Measurements from ENCODE around the gene PITPNB.

Gene PITPNB

DNA sequence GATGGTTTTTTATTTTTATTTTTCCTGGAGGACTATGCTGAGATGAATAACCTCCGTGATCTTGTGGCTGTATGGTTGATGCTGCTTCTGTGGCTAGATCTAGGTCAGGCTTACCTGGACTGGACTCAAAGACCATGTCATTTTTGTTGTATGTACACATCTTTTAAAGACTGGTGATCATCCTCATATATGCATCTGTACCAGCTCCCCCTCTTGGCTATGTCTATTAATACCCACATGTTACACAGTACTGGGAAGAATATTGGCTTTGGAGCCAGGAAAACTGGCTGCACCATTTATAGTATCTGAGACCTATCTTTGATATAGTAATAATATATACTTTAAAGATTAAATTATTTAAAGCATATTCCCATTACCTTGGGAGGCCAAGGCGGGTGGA is 18.4 kb upstream of the PITPNB start:
- Histone ChIP-seq H3K9ac (ENCODE audit: low read length) (no peak overlapping the region), H4K20me1 (ENCODE audit: insufficient read depth, low read length) (no peaks in the 10 kb centered on the region), H3K9me2 (ENCODE audit: low read depth, low read length) (no peaks in the 10 kb centered on the region), H3F3A (ENCODE audit: insufficient read depth, low read length) (no peaks in the 10 kb centered on the region), H3K4me3 (ENCODE audit: low read depth, low read length, poor library complexity, severe bottlenecking) (no peak overlapping the region), H3K4me1 (ENCODE audit: insufficient read depth, low read length, severe bottlenecking) (no peaks in the 10 kb centered on the region), H3K27me3 (ENCODE audit: insufficient read depth, low read length) (no peaks in the 10 kb centered on the region), H2AFZ (ENCODE audit: low read length) (no peak overlapping the region), H3K36me3 (ENCODE audit: insufficient read depth, low read length) (no peaks in the 10 kb centered on the region; the same call in 1 of the 2 replicates), H3K27ac (ENCODE audit: low read depth, low read length, poor library complexity, severe bottlenecking) (no peak overlapping the region), H3K4me2 (ENCODE audit: low read length) (no peak overlapping the region), H3K9me3 (ENCODE audit: low read length) (no peaks in the 10 kb centered on the region), H3K79me2 (ENCODE audit: insufficient read depth, low read length) (no peaks in the 10 kb centered on the region)
- no peak for TF ChIP-seq EZH2 (IDR thresholded peaks at IDR 0.05; ENCODE audit: borderline replicate concordance, low read length)
- TF ChIP-seq, protein P1, sequence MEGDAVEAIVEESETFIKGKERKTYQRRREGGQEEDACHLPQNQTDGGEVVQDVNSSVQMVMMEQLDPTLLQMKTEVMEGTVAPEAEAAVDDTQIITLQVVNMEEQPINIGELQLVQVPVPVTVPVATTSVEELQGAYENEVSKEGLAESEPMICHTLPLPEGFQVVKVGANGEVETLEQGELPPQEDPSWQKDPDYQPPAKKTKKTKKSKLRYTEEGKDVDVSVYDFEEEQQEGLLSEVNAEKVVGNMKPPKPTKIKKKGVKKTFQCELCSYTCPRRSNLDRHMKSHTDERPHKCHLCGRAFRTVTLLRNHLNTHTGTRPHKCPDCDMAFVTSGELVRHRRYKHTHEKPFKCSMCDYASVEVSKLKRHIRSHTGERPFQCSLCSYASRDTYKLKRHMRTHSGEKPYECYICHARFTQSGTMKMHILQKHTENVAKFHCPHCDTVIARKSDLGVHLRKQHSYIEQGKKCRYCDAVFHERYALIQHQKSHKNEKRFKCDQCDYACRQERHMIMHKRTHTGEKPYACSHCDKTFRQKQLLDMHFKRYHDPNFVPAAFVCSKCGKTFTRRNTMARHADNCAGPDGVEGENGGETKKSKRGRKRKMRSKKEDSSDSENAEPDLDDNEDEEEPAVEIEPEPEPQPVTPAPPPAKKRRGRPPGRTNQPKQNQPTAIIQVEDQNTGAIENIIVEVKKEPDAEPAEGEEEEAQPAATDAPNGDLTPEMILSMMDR (IDR thresholded peaks at IDR 0.05; ENCODE audit: low read length): 0 out of 2 replicates have a peak, but pooled peaks have one; percentile 9

DNA sequence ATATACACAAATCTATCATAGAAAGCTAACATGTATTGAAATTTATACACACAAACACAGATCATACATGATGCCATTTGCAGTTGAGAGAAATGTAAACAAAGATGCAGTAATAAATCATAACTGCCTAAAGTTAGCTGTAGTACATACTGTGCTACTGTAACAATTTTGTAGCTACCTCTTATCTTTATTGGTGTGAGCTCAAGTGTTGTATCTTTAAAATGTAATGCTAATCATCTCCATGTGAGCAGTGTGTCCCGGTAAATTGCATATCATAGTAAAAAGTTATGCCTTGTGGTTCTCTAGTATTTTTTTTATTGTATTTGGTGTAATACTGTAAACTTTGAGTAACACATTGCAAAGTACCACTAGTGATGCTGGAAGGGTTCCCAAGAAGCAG is 16.8 kb upstream of the PITPNB start:
- Histone ChIP-seq H4K20me1 (ENCODE audit: insufficient read depth, low read length) (no peaks in the 10 kb centered on the region), H2AFZ (ENCODE audit: low read length) (no peak overlapping the region), H3F3A (ENCODE audit: insufficient read depth, low read length) (no peaks in the 10 kb centered on the region), H3K4me2 (ENCODE audit: low read length) (no peak overlapping the region), H3K79me2 (ENCODE audit: insufficient read depth, low read length) (no peaks in the 10 kb centered on the region), H3K36me3 (ENCODE audit: insufficient read depth, low read length) (no peaks in the 10 kb centered on the region), H3K9me3 (ENCODE audit: low read length) (no peaks in the 10 kb centered on the region), H3K9me2 (ENCODE audit: low read depth, low read length) (no peaks in the 10 kb centered on the region), H3K27me3 (ENCODE audit: insufficient read depth, low read length) (no peaks in the 10 kb centered on the region), H3K4me1 (ENCODE audit: insufficient read depth, low read length, severe bottlenecking) (no peaks in the 10 kb centered on the region), H3K9ac (ENCODE audit: low read length) (no peak overlapping the region), H3K4me3 (ENCODE audit: low read depth, low read length, poor library complexity, severe bottlenecking) (no peak overlapping the region), H3K27ac (ENCODE audit: low read depth, low read length, poor library complexity, severe bottlenecking) (no peak overlapping the region)
- TF ChIP-seq, protein P1 (IDR thresholded peaks at IDR 0.05; ENCODE audit: low read length): no peak
- TF ChIP-seq EZH2 (IDR thresholded peaks at IDR 0.05; ENCODE audit: borderline replicate concordance, low read length): no peak

DNA sequence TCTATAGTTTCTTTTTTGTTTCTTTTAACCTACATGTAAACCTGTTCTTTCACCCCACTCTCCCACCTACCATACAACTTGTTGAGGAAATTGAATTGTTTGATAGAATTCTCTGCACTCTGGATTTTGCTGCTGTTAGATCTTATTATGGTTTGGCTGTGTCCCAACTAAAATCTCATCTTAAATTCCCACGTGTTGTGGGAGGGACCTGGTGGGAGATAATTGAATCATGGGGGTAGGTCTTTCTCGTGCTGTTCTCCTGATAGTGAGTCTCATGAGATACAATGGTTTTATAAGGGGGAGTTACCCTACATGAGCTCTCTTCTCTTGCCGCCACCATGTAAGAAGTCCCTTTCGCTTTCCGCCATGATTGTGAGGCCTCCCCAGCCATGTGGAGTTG is 15.0 kb upstream of the PITPNB start:
- Histone ChIP-seq H3K9me2 (ENCODE audit: low read depth, low read length) (no peaks in the 10 kb centered on the region), H3K79me2 (ENCODE audit: insufficient read depth, low read length) (no peaks in the 10 kb centered on the region), H3K4me2 (ENCODE audit: low read length) (no peak overlapping the region), H3K27ac (ENCODE audit: low read depth, low read length, poor library complexity, severe bottlenecking) (no peak overlapping the region), H3K9me3 (ENCODE audit: low read length) (no peaks in the 10 kb centered on the region), H3K4me3 (ENCODE audit: low read depth, low read length, poor library complexity, severe bottlenecking) (no peak overlapping the region), H3K36me3 (ENCODE audit: insufficient read depth, low read length) (no peaks in the 10 kb centered on the region), H2AFZ (ENCODE audit: low read length) (no peak overlapping the region), H3F3A (ENCODE audit: insufficient read depth, low read length) (no peaks in the 10 kb centered on the region), H3K9ac (ENCODE audit: low read length) (no peak overlapping the region), H3K27me3 (ENCODE audit: insufficient read depth, low read length) (no peaks in the 10 kb centered on the region), H3K4me1 (ENCODE audit: insufficient read depth, low read length, severe bottlenecking) (no peaks in the 10 kb centered on the region), H4K20me1 (ENCODE audit: insufficient read depth, low read length) (no peaks in the 10 kb centered on the region)
- no peak for TF ChIP-seq EZH2 (IDR thresholded peaks at IDR 0.05; ENCODE audit: borderline replicate concordance, low read length)
- TF ChIP-seq, protein P1 (IDR thresholded peaks at IDR 0.05; ENCODE audit: low read length): no peak
